Activated CD4-positive, alpha-beta T cell treated with anti-CD3 and anti-CD28 coated beads, Interleukin-2, amount 50 U/mL, for 1 hour (primary cell): ENCODE results near the gene ZNF883.
"Not testable (repeated sequence)": the region's sequence is repeated elsewhere in the genome, so short reads cannot be mapped to it uniquely, and the experiment has no call there.

Source experiments
- DNase-seq: peaks from one replicate; pipeline ENCODE4 v3.0.0-alpha.2; 2020

Gene ZNF883

GRCh38 chr9:113011911-113012381 lies at the start of gene ZNF883:
ZNF883 (minus strand) TSS chr9:113012192.
- peak; percentile 26 for DNase-seq

- not testable (repeated sequence) for DNase-seq
Observed at GRCh38 chr9:113061072-113061850, 49.3 kb upstream of the ZNF883 start.

DNA sequence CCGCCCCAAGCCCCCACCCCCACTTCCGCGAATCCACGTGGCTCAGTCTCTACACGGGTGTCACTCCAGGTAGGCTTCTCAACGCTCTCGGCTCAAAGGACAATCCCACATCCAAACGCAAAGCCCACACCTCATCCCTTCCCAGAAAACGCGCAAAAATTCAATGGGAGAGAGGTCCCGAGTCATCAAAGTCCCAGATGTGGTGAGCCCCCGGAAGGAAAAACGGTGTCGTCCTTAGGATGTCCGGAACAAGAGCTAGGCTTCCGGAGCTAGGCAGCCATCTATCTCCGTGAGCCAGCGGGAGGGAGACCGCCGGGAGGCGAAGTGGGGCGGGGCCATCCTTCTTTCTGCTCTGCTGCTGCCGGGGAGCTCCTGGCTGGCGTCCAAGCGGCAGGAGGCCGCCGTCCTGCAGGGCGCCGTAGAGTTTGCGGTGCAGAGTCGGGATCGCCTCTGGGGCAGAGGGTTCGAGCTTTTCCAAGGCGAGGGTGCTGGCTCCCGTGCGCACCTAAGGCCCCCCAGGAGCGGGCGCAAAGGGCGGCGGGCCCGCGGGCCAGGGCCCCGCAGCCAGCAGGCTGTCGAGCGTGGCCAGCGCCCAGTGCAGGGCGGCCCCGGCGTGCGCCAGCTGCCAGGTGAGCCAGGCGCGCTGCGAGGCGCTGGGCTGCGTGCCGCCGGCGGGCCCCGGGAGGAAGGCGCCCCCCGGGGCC lies 47.7 kb upstream of the ZNF883 start:
- DNase-seq = not testable (repeated sequence)

DNA sequence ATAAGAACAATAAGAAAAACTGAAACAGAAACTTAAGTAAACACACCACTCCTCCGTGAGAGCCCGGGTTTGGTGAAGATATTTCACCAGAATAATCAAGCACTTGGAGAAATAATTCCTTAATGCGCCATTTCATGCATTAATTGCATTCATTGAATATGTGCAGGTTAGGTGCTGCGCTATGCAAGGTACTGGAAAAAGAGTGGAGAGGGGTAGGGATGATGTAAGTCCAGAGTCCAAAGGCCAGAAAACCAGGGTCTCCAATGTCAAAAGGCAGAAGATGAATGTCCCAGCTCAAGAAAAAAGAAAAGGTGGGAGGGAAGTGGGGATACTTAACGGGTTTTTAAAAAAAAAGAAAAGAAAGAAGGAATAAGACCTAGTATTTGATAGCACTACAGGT lies 45.2 kb upstream of the ZNF883 start:
- no peak for DNase-seq

GRCh38 chr9:113056191-113057106 lies 44.5 kb upstream of the ZNF883 start, which contains the start of gene ZFP37:
ZFP37 (minus strand) TSS chr9:113056724; CDS start chr9:113056688, 36 bp downstream.
- DNase-seq = peak; percentile 64

GRCh38 chr9:113042884-113043657 lies 31.1 kb upstream of the ZNF883 start:
- no peak for DNase-seq

GRCh38 chr9:113026200-113026599 lies 14.2 kb upstream of the ZNF883 start:
- DNase-seq = no peak

DNA sequence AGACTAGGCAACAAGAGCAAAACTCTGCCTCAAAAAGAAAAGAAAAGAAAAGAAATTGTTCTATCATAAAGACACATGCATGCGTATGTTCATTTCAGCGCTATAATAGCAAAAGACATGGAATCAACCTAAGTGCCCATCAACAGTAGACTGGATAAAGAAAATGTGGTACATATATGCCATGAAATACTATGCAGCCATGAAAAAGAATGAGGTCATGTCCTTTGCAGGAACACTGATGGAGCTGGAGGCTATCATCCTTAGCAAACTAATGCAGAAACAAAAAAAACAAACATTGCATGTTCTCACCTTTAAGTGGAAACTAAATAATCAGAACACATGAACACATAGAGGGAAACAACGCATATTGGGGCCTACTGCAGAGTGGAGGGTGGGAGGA lies 6.3 kb upstream of the ZNF883 start:
- DNase-seq = no peak

DNA sequence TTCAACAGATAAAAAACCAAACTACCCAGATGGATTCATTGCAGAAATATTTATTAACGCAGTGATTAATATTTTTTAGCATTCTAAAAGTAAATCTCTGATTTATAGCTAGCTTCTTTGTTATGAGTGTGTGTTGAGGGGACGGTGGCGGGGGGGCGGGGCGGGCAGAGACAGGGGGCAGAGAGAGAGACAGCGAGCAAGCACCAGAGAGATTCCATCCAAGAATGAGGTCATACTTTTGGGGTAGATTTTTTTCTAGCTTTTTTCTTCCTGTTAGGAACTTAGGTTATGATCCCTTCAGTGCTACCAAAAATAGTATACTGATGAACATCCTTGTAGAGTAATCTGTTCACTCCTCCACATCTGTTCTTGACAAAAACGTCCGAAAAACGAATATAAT lies 500 bp upstream of the ZNF883 start:
- DNase-seq = no peak

DNA sequence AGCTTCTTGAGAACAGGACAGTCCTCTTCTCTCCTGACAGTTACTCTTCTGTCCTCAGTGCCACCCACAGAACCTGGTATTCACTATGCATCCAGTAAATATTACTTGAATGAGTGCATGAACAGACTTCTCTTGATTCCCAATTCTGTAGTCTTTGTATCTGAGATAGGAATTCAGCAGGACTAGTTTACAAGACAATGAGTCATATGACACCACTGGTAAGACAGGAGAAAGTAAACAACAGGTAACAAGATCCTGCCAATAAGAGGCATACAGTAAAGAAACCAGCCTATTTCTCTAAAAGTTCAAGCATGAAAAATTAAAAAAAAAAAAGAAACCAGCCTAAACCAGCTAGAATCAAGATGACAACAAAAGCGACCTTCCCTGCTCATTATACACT lies 6.2 kb downstream of the ZNF883 start:
- DNase-seq = no peak

GRCh38 chr9:112997236-112997941 lies 14.6 kb downstream of the ZNF883 start:
- DNase-seq = no peak

DNA sequence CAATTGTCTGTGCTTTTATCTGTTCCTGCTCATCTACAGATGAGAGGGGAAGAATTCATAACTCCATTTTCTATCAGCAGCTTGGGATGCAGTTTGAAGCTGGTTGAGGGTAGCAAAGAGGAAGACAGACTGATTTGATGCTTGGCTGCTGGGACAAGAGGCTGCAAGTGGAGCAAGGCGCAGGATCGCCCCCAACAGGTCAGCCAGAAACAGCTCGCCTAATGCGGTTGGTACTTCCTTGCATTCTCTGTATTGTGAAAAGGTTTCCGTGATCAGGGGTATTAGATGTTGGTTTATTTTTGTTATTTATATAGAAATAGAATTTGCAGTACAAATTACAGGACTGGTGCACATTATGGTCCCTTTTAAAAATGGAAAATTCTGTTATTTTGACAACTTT lies 40.6 kb downstream of the ZNF883 start:
- no peak for DNase-seq

- no peak for DNase-seq
Observed at GRCh38 chr9:112970939-112971338, 41.1 kb downstream of the ZNF883 start.

DNA sequence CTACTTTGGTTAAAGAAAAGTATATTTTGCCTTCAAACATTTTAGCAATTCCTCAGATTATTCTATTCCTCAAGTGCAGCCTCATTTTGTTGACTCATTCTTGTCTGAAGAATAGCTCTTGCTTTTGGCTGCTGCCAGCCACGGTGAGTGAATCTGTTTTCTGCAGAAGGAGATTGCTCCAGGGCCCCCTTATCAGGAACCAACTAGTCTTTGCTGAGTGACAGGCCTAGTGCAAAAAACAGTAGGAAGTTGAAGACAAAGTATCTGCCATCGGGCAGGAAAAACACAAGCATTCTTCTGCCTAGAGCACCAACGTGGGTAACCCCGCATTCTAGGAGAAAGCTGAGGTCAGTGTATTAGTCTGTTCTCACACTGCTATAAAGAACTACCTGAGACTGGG lies 42.3 kb downstream of the ZNF883 start:
- no peak for DNase-seq

GRCh38 chr9:112955550-112955949 lies 56.4 kb downstream of the ZNF883 start:
- no peak for DNase-seq

- no peak for DNase-seq
Observed at GRCh38 chr9:112945620-112946208, 66.3 kb downstream of the ZNF883 start.

DNA sequence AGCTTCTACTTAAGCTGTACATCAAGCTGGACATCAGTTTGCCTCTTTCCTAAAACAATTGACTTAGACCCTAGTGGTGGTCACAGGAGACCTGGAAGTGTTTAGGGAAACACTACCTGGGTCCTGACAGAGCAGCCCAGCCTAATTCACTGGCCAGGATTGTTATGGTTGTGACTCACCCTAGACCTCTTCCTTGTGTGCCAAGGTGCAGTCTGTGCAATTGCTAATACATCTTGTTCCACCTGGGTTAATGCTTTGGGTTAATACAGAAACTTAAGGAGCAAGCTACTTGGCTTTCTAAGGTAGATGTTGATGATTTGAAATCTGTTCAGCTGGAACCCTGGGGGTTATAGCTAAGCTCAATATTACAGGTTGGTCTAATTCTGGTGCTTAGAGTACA lies 72.6 kb downstream of the ZNF883 start:
- no peak for DNase-seq

- DNase-seq = no peak
Observed at GRCh38 chr9:112933696-112934095, 78.3 kb downstream of the ZNF883 start.

GRCh38 chr9:112925058-112925641 lies 86.8 kb downstream of the ZNF883 start:
- no peak for DNase-seq

- no peak for DNase-seq
Observed at GRCh38 chr9:112921549-112921948, 90.4 kb downstream of the ZNF883 start.

DNA sequence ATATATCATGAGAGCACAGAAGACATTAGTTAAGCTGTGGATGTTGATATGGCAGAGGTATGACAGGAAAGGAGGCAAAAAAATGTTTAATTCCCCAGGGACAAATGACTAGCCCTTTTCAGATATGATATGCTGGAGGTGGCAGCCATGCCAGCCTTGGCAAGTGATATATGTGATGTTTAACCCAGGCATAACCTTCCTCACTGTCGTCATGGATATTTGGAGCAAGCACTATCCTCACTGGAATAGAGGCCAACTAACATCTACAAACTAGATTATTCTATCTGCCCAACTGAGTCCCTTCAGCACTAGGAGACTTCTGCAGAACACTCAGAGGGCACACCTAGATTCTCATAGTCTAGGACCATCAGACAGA lies 94.0 kb downstream of the ZNF883 start:
- DNase-seq = no peak
